Naive thymus-derived CD4-positive, alpha-beta T cell (primary cell): ENCODE measurements around the gene BBS9. TPM values are rescaled to one million over a fixed set of nuclear protein-coding genes. Genes with fewer than 3 reads are reported as not detected.
A peak's percentile ranks its signal among the peaks of the same experiment; 100 is the strongest.

ENCODE experiments used
- ATAC-seq: fragments of 150-1000 bp; cut with Tn5 transposase; 2 replicates; pipeline ENCODE4 v1.10.0; 2021; ENCODE audit warnings: mild to moderate bottlenecking, moderate library complexity
- CTCF ChIA-PET: fragments of 350-600 bp; sonication (Branson Sonifier 250); formaldehyde crosslinking; loops from one replicate; lab custom pipeline; 2021; ENCODE audit warnings: antibody characterized with exemption; lab: Charles Lee
- POLR2A ChIA-PET: fragments of 350-600 bp; sonication (Branson Sonifier 250); formaldehyde crosslinking; loops from one replicate; lab custom pipeline; 2021; ENCODE audit warnings: antibody characterized with exemption, inconsistent platforms; lab: Charles Lee
- DNase-seq, 9 donors: peaks; one replicate each; pipeline versions ENCODE4 v3.0.0 to v3.0.0-alpha.2; 2020 to 2022; ENCODE audit warnings: mixed read lengths in 1 of 9
- H3K27ac ChIP-seq: one replicate; pipeline ENCODE4 v1.7.0; 2013; ENCODE audit warnings: mild to moderate bottlenecking, low read depth, low read length, moderate library complexity
- H3K27me3 ChIP-seq, 2 donors: one replicate each; pipeline ENCODE4 v1.7.0; 2013; ENCODE audit warnings: low read length in 2 of 2, mild to moderate bottlenecking in 2 of 2, moderate library complexity in 2 of 2; ENCODE audit not compliant: control insufficient read depth in 2 of 2, insufficient read depth in 2 of 2
- H3K36me3 ChIP-seq, 3 experiments: 1 replicate in 2 of 3; 2 replicates in 1 of 3; pipeline ENCODE4 v1.7.0; 2013; ENCODE audit warnings: low read length in 3 of 3, mild to moderate bottlenecking in 3 of 3, moderate library complexity in 1 of 3; ENCODE audit not compliant: insufficient read depth in 3 of 3, control insufficient read depth in 2 of 3
- H3K4me1 ChIP-seq, 2 donors: one replicate each; pipeline ENCODE4 v1.7.0; 2013; ENCODE audit warnings: low read length in 2 of 2, mild to moderate bottlenecking in 2 of 2, moderate library complexity in 1 of 2; ENCODE audit not compliant: control insufficient read depth in 2 of 2, insufficient read depth in 2 of 2
- H3K4me3 ChIP-seq: 2 replicates; pipeline ENCODE4 v1.7.0; 2013; ENCODE audit warnings: mild to moderate bottlenecking, low read length
- H3K9me3 ChIP-seq, 3 experiments: 1 replicate in 2 of 3; 2 replicates in 1 of 3; pipeline ENCODE4 v1.7.0; 2013; ENCODE audit warnings: low read length in 3 of 3; ENCODE audit not compliant: control insufficient read depth in 2 of 3
- H3K27ac Mint-ChIP-seq, 9 donors: one replicate each; pipeline ENCODE4 v1.8.0; 2020 to 2022; ENCODE audit warnings: mixed read lengths in 9 of 9, mild to moderate bottlenecking in 8 of 9, moderate library complexity in 5 of 9, inconsistent platforms in 2 of 9
- H3K27me3 Mint-ChIP-seq, 5 donors: one replicate each; pipeline ENCODE4 v1.8.0; 2021 to 2022; ENCODE audit warnings: mixed read lengths in 5 of 5, mild to moderate bottlenecking in 1 of 5
- H3K36me3 Mint-ChIP-seq, 5 donors: one replicate each; pipeline ENCODE4 v1.8.0; 2020 to 2022; ENCODE audit warnings: mixed read lengths in 5 of 5, mild to moderate bottlenecking in 3 of 5, inconsistent platforms in 1 of 5
- H3K4me1 Mint-ChIP-seq, 7 donors: one replicate each; pipeline ENCODE4 v1.8.0; 2020 to 2022; ENCODE audit warnings: mixed read lengths in 7 of 7, mild to moderate bottlenecking in 3 of 7, inconsistent platforms in 1 of 7
- H3K4me3 Mint-ChIP-seq, 10 donors: one replicate each; pipeline ENCODE4 v1.8.0; 2020 to 2022; ENCODE audit warnings: mild to moderate bottlenecking in 10 of 10, mixed read lengths in 10 of 10, moderate library complexity in 6 of 10, inconsistent platforms in 2 of 10
- H3K9me3 Mint-ChIP-seq, 11 donors: one replicate each; pipeline ENCODE4 v1.8.0; 2020 to 2022; ENCODE audit warnings: mixed read lengths in 11 of 11, mild to moderate bottlenecking in 4 of 11, inconsistent platforms in 1 of 11, moderate library complexity in 1 of 11
- intact Hi-C, 2 donors: fragments of 100-400 bp; cut with micrococcal nuclease; formaldehyde crosslinking; loops; one replicate each; pipeline ENCODE4 v1.15.1; 2023
- polyA plus RNA-seq, 2 donors: library from polyadenylated mRNA; unstranded; fragments of 300-500 nt; fragmentation: Illumina TruSeq; gene quantifications; one replicate each; pipeline ENCODE4 v1.2.3, GENCODE V29; 2021
- total RNA-seq, 6 experiments: library from RNA in 5 of 6; stranded (reverse) in 5 of 6; gene quantifications; 1 replicate in 5 of 6; 2 replicates in 1 of 6; pipeline ENCODE4 v1.2.3 and lab custom pipeline; 2021 to 2026

The BBS9 gene
- total and polyA plus RNA-seq, 7 experiments from 2014 or later, result 11.1 to 31.0 (median 23.2) TPM

GRCh38 chr7:33185786-33186185, 56.4 kb downstream of the BBS9 start:
- CTCF ChIA-PET, result interaction anchor here (0.7 to 1.5 kb wide), 4 partner anchors 9 to 747 kb away, joined by 3 to 9 read pairs (median 4); no protein-coding TSS in a partner anchor
- H3K27ac Mint-ChIP-seq, result no peak overlapping the region
- Histone ChIP-seq H3K9me3 (no peaks in the 10 kb centered on the region), H3K27ac (no peak overlapping the region), H3K27me3 (no peaks in the 10 kb centered on the region), H3K4me3 (no peak overlapping the region), H3K36me3 (peaks cover 0 to 2% (median 0%) of the 10 kb centered on the region in 3 experiments), H3K4me1 (peaks cover 0 to 2% of the 10 kb centered on the region in 2 donors)
- H3K4me1 Mint-ChIP-seq, result peaks cover 3 to 12% (median 7%) of the 10 kb centered on the region in 7 donors
- ATAC-seq (peak; percentile 61), DNase-seq (peak in 5 of 9 donors; percentile 22 to 40 (median 33))
- H3K36me3 Mint-ChIP-seq, result peaks cover 0 to 16% (median 5%) of the 10 kb centered on the region in 5 donors
- no peak overlapping the region for H3K4me3 Mint-ChIP-seq
- H3K27me3 Mint-ChIP-seq, result no peaks in the 10 kb centered on the region
- POLR2A ChIA-PET, result no interaction called here
- H3K9me3 Mint-ChIP-seq, result peaks cover 0 to 3% (median 0%) of the 10 kb centered on the region in 11 donors
- intact Hi-C loops, result loop anchor here (1.0 kb wide), 2 partner anchors 710 to 748 kb away; no protein-coding TSS in a partner anchor

GRCh38 chr7:33186192-33186591, 56.8 kb downstream of the BBS9 start:
- Mint-ChIP-seq H3K27ac (no peak overlapping the region), H3K36me3 (peaks cover 0 to 13% (median 5%) of the 10 kb centered on the region in 5 donors), H3K4me3 (no peak overlapping the region), H3K9me3 (peaks cover 0 to 3% (median 0%) of the 10 kb centered on the region in 11 donors), H3K4me1 (peaks cover 7 to 16% (median 11%) of the 10 kb centered on the region in 7 donors), H3K27me3 (no peaks in the 10 kb centered on the region)
- CTCF ChIA-PET, result interaction anchor here (0.7 to 1.5 kb wide), 4 partner anchors 9 to 747 kb away, joined by 3 to 9 read pairs (median 4); no protein-coding TSS in a partner anchor
- intact Hi-C loops, result no loop called here
- POLR2A ChIA-PET, result no interaction called here
- no peaks in the 10 kb centered on the region for H3K27me3 ChIP-seq
- peaks cover 0 to 6% of the 10 kb centered on the region in 2 donors for H3K4me1 ChIP-seq
- H3K27ac ChIP-seq, result no peak overlapping the region
- no peak overlapping the region for H3K4me3 ChIP-seq
- H3K36me3 ChIP-seq, result no peaks in the 10 kb centered on the region
- no peaks in the 10 kb centered on the region for H3K9me3 ChIP-seq
- no peak for ATAC-seq
- DNase-seq, result no peak

GRCh38 chr7:33190688-33191304, 61.4 kb downstream of the BBS9 start:
- Mint-ChIP-seq H3K27me3 (no peaks in the 10 kb centered on the region), H3K4me3 (peak overlapping the region; percentile 8 to 81 (median 64)), H3K27ac (peak overlapping the region in 8 of 9 donors; percentile 56 to 85 (median 72)), H3K4me1 (peaks cover 11 to 23% (median 16%) of the 10 kb centered on the region in 7 donors), H3K9me3 (peaks cover 0 to 4% (median 0%) of the 10 kb centered on the region in 11 donors), H3K36me3 (peaks cover 0 to 37% (median 14%) of the 10 kb centered on the region in 5 donors)
- Histone ChIP-seq H3K36me3 (no peaks in the 10 kb centered on the region), H3K9me3 (no peaks in the 10 kb centered on the region), H3K4me3 (no peak overlapping the region), H3K27me3 (no peaks in the 10 kb centered on the region), H3K4me1 (peaks cover 0 to 7% of the 10 kb centered on the region in 2 donors), H3K27ac (no peak overlapping the region)
- no peak for DNase-seq
- CTCF ChIA-PET, result no interaction called here
- POLR2A ChIA-PET, result no interaction called here
- intact Hi-C loops, result no loop called here
- ATAC-seq, result no peak

GRCh38 chr7:33191340-33191739, 62.0 kb downstream of the BBS9 start:
- peak in 4 of 9 donors; percentile 10 to 16 (median 14) for DNase-seq
- no peaks in the 10 kb centered on the region for H3K36me3 ChIP-seq
- H3K27me3 ChIP-seq, result no peaks in the 10 kb centered on the region
- Mint-ChIP-seq H3K36me3 (peaks cover 0 to 39% (median 14%) of the 10 kb centered on the region in 5 donors), H3K9me3 (peaks cover 0 to 4% (median 0%) of the 10 kb centered on the region in 11 donors), H3K27ac (peak overlapping the region in 8 of 9 donors; percentile 56 to 85 (median 72)), H3K4me1 (peaks cover 11 to 23% (median 16%) of the 10 kb centered on the region in 7 donors), H3K4me3 (peak overlapping the region; percentile 8 to 81 (median 64)), H3K27me3 (no peaks in the 10 kb centered on the region)
- CTCF ChIA-PET, result no interaction called here
- H3K9me3 ChIP-seq, result no peaks in the 10 kb centered on the region
- H3K4me3 ChIP-seq, result no peak overlapping the region
- no peak overlapping the region for H3K27ac ChIP-seq
- POLR2A ChIA-PET, result no interaction called here
- intact Hi-C loops, result no loop called here
- ATAC-seq, result peak; percentile 60
- peaks cover 0 to 7% of the 10 kb centered on the region in 2 donors for H3K4me1 ChIP-seq

- Histone ChIP-seq H3K4me1 (peaks cover 0 to 7% of the 10 kb centered on the region in 2 donors), H3K9me3 (no peaks in the 10 kb centered on the region), H3K27ac (no peak overlapping the region), H3K4me3 (no peak overlapping the region), H3K36me3 (no peaks in the 10 kb centered on the region), H3K27me3 (no peaks in the 10 kb centered on the region)
- ChIA-PET POLR2A (interaction anchor here (0.6 kb wide), 1 partner anchor 879 kb away, joined by 3 read pairs; no protein-coding TSS in a partner anchor), CTCF (no interaction called here)
- peaks cover 0 to 4% (median 0%) of the 10 kb centered on the region in 11 donors for H3K9me3 Mint-ChIP-seq
- no peak overlapping the region for H3K27ac Mint-ChIP-seq
- intact Hi-C loops, result no loop called here
- no peak overlapping the region for H3K4me3 Mint-ChIP-seq
- ATAC-seq (no peak), DNase-seq (no peak)
- H3K36me3 Mint-ChIP-seq, result peaks cover 0 to 43% (median 14%) of the 10 kb centered on the region in 5 donors
- H3K4me1 Mint-ChIP-seq, result peaks cover 11 to 23% (median 16%) of the 10 kb centered on the region in 7 donors
- H3K27me3 Mint-ChIP-seq, result no peaks in the 10 kb centered on the region
Measured at GRCh38 chr7:33192695-33193291, 63.4 kb downstream of the BBS9 start.

- H3K4me1 ChIP-seq, result peaks cover 0 to 7% of the 10 kb centered on the region in 2 donors
- Mint-ChIP-seq H3K36me3 (peaks cover 0 to 41% (median 13%) of the 10 kb centered on the region in 5 donors), H3K9me3 (peaks cover 0 to 3% (median 0%) of the 10 kb centered on the region in 11 donors), H3K4me1 (peaks cover 11 to 23% (median 16%) of the 10 kb centered on the region in 7 donors), H3K27ac (no peak overlapping the region), H3K4me3 (no peak overlapping the region), H3K27me3 (no peaks in the 10 kb centered on the region)
- H3K4me3 ChIP-seq, result no peak overlapping the region
- H3K27ac ChIP-seq, result no peak overlapping the region
- no peaks in the 10 kb centered on the region for H3K36me3 ChIP-seq
- POLR2A ChIA-PET, result no interaction called here
- intact Hi-C loops, result no loop called here
- no peaks in the 10 kb centered on the region for H3K27me3 ChIP-seq
- no peaks in the 10 kb centered on the region for H3K9me3 ChIP-seq
- ATAC-seq (no peak), DNase-seq (no peak)
- CTCF ChIA-PET, result no interaction called here
Measured at GRCh38 chr7:33193308-33193864, 64.0 kb downstream of the BBS9 start.
